Measurements from ENCODE around the gene NELFA.

NELFA gene

GRCh38 chr4:1937550-1937949 lies 71.2 kb downstream of the NELFA start:
- no peak for DNase-seq (ENCODE audit: low read depth in 2 of 2)

GRCh38 chr4:1933700-1934099 lies 75.1 kb downstream of the NELFA start:
- no peak for DNase-seq (ENCODE audit: low read depth in 2 of 2)

- DNase-seq (ENCODE audit: low read depth in 2 of 2) = no peak
These were observed 76.0 kb downstream of the NELFA start for GRCh38 chr4:1932736-1933135.
